Measurements from ENCODE around the gene AHRR.

DNA sequence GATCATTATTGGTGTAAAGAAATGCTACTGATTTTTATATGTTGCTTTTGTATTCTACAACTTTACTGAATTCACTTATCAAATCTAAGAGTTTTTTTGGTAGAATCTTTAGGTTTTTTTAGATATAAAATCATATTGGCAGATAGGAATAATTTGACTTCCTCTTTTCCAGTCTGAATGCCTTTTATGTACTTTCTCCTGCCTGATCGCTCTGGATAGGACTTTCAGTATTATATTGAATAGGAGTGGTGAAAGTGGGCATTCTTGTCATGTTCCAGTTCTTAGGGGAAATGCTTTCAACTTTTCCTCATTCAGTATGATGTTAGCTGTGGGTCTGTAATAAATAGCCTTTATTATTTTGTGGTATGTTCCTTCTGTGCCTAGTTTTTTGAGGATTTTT lies 8.3 kb downstream of the AHRR start:
- TF ChIP-seq TAF1 (IDR thresholded peaks at IDR 0.05; ENCODE audit: borderline replicate concordance, insufficient read depth, low read length) (no peak), SIN3A (IDR thresholded peaks at IDR 0.05; ENCODE audit: borderline replicate concordance, insufficient read depth, low read length) (no peak), POLR2AphosphoS5 (IDR thresholded peaks at IDR 0.05; ENCODE audit: low read depth, low read length) (no peak), FOXP2 (optimal IDR thresholded peaks at IDR 0.05; ENCODE audit: borderline replicate concordance, extremely low read depth, extremely low read length, insufficient read depth) (no peak)
- TF ChIP-seq, protein P1, sequence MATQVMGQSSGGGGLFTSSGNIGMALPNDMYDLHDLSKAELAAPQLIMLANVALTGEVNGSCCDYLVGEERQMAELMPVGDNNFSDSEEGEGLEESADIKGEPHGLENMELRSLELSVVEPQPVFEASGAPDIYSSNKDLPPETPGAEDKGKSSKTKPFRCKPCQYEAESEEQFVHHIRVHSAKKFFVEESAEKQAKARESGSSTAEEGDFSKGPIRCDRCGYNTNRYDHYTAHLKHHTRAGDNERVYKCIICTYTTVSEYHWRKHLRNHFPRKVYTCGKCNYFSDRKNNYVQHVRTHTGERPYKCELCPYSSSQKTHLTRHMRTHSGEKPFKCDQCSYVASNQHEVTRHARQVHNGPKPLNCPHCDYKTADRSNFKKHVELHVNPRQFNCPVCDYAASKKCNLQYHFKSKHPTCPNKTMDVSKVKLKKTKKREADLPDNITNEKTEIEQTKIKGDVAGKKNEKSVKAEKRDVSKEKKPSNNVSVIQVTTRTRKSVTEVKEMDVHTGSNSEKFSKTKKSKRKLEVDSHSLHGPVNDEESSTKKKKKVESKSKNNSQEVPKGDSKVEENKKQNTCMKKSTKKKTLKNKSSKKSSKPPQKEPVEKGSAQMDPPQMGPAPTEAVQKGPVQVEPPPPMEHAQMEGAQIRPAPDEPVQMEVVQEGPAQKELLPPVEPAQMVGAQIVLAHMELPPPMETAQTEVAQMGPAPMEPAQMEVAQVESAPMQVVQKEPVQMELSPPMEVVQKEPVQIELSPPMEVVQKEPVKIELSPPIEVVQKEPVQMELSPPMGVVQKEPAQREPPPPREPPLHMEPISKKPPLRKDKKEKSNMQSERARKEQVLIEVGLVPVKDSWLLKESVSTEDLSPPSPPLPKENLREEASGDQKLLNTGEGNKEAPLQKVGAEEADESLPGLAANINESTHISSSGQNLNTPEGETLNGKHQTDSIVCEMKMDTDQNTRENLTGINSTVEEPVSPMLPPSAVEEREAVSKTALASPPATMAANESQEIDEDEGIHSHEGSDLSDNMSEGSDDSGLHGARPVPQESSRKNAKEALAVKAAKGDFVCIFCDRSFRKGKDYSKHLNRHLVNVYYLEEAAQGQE (IDR thresholded peaks at IDR 0.05; ENCODE audit: insufficient read depth in 1 of 2, low read depth in 2 of 2, low read length in 2 of 2), result no peak

Data from PFSK-1 (cell line).